Fibroblast of mammary gland (primary cell): ENCODE data around the gene EVI5.

ENCODE experiments used
- DNase-seq: peaks from one replicate; pipeline ENCODE4 v3.0.0-alpha.2; 2010; ENCODE audit warnings: low read depth
- H3K4me3 ChIP-seq: 2 replicates; pipeline ENCODE4 v1.5.1; 2011; ENCODE audit warnings: low read depth, mild to moderate bottlenecking, low read length, moderate library complexity; ENCODE audit not compliant: control insufficient read depth
- TF ChIP-seq, protein P1 (sequence below): conservative IDR thresholded peaks from 2 replicates; pipeline ENCODE4 v1.5.1; 2011; ENCODE audit warnings: low read depth, low read length, inconsistent platforms; ENCODE audit not compliant: control insufficient read depth, insufficient read depth

Gene EVI5

DNA sequence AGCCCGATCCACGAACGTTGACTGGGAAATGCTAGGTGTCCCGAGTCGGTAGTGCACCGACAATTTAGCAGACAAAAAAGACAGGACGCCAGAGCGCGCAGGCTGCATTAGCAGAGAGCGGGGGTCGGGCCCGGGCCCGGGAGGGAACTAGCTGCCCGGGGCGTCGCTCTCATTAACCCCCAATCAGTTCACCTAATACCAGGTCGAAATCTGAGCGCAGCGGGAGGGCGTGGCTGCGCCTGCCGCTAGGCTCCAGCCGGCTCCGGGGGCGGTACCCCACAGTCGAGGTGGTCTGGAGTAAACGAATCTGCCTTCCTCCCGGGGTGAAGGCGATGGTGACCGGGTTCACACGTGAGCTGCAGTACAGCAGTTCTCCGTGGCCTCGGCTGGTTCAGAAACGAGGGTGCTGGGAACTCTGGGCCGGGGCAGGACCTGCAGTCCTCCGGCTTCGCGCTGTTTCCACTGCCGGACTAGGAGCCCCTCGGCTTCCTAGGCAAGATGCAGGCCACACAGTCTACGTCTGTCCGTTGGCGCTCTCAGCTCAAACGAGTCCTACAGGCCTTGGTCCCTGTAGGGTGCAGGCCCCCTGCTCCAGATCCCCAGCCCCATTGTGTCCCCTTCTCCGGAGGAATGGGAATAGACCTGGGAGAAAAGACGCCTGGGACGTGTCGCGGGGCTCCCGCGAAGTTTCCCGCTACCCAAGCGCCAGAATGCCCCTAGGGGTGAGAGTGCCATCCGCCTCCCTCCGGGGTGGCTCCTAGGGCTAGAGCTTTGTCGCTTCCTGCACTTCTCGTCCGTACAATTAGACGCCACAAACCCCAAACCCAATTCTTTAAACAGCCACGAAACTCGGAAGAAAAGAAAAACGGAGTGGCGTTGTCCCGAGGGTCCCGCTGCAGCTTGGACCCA lies 300.2 kb downstream of the EVI5 start:
- H3K4me3 ChIP-seq, result peak overlapping the region; percentile 10
- TF ChIP-seq, protein P1, sequence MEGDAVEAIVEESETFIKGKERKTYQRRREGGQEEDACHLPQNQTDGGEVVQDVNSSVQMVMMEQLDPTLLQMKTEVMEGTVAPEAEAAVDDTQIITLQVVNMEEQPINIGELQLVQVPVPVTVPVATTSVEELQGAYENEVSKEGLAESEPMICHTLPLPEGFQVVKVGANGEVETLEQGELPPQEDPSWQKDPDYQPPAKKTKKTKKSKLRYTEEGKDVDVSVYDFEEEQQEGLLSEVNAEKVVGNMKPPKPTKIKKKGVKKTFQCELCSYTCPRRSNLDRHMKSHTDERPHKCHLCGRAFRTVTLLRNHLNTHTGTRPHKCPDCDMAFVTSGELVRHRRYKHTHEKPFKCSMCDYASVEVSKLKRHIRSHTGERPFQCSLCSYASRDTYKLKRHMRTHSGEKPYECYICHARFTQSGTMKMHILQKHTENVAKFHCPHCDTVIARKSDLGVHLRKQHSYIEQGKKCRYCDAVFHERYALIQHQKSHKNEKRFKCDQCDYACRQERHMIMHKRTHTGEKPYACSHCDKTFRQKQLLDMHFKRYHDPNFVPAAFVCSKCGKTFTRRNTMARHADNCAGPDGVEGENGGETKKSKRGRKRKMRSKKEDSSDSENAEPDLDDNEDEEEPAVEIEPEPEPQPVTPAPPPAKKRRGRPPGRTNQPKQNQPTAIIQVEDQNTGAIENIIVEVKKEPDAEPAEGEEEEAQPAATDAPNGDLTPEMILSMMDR, result no peak
- no peak for DNase-seq

DNA sequence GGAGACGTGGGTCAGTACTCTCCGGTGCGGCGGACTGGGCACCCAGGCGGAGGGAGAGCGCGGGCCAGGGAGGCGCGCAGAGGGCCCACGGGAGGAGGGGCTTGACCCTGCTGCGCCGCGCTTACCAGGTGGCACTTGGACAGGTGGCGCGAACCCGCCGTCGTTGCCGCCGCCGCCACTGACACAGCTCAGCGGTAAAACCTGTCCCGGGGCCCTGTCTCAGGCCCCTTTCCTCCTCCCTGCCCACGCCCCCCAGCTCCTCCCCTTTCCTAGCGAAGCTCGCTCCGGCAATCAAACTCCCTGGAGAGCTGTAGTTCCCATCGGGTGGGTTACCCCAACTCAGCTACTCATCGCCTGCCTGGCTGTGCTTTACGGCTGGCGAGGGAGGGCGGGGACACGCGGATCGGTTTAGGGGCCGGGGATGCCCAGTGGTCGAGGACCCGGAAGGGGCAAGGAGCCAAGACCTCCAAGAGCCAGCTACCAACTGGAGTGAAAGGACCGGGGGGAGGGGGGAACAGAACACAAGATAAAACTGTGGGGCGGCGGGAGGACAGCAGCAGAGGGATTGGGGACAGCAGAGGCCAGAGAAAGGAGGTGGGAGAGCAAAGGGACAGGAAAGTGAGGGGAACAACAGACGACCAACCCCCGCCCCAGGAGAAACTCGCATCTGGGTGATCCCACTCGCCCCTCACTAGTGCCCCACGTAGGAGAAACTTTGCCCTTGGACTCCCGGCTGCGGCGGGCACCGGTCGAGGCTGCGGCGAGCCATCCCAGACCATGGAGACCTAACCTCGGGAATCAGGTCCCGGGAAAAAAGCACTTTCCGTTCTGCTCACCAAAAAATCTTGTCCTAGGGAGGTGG lies 301.1 kb downstream of the EVI5 start:
- no peak overlapping the region for H3K4me3 ChIP-seq
- TF ChIP-seq, protein P1, result no peak
- no peak for DNase-seq

DNA sequence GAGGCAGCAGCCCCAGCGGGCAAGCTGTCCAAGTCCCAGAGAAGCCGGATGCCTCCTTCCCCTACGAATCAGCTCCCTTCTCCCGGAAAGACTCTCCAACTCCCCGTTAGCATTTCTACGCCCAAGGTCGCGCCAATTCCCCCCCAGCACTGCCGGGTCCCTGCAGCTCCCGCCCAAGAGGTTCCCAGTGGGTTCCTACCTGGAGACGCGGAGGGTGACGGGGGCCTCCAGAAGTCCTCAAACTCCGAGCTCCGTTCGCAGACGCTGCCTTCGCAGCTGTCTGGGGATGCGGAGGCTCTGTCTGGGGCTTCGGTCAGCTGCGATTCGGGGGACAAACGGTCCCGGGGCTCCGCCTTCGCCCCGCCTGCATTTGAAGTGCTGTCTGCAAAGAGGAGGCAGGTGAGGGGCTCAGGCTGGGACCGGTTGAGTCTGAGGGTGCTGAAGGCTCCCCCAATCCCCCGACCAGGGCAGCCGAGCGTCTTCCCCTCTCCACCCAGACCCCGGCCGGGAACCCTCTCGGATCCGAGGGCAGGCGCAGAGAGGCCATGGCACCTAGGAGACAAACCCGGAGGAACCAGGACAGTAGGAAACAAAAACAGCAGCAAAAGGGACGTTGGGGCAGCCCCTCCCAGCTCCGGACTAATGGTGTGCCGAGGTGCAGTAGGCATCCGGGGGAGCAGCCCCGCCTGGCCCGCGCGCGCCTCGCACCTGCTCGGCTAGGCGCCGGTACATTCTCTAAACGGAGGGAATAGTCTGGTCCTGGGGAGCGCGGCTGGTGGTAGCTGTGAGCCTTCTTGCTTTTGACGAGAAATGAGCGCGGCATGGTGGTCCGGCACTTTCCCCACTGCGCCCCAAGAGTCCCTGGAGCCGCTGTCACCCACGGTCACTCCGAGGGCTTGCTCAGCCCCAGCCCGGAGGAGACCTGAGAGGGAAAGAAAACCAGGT lies 302.0 kb downstream of the EVI5 start:
- TF ChIP-seq, protein P1, result no peak
- no peak for DNase-seq
- H3K4me3 ChIP-seq, result peak overlapping the region; percentile 9

DNA sequence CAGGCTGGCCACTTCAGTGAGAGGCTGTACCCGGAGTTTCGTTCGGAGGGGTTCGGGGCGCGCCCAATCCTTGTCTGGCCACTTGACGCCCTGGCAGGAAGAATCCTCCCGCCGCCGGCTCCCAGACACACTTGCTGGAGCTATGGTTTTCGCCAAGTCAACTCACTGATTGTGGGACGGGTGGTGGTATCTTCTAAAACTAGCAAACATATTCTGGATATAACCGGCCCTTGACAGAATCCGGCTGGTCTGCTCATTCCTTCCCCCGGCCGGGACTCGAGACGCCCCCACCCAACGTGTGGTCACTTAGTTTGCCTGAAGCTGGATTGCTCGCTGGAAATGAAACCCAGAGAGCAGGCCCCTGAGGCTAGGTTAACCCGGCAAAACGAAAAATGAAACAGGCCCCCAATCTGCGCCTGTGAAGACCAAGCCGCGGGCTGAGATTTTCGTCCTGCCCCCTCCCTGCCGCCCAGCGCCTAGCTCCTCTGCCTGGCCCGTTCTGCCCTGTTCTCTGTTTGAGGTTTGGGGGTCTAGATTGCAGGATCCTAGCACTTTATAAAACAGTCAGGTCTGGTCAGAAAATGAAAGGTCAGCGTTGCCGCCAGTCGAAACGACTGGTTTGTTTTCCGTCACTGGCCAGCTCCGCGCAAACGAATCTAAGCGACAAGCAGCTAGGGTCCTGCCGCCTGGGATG lies 302.8 kb downstream of the EVI5 start:
- no peak for DNase-seq
- TF ChIP-seq, protein P1, result no peak
- peak overlapping the region; percentile 9 for H3K4me3 ChIP-seq

DNA sequence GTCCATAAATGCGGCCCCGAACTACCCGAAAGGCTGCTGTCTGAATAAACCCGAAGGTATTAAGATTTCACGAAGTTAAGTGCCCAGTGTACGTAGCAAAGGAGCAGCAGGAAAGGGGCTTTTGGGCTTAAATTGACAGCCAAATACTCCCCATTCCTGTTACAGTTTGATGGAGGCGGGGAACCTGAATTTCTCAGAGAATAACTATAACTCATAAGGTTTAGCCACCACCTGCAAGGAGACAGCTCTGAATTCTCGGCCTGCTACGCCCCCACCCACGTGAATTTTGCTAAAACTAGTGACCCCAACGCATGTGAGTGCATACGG lies 303.3 kb downstream of the EVI5 start:
- no peak for DNase-seq
- TF ChIP-seq, protein P1, result no peak
- H3K4me3 ChIP-seq, result no peak overlapping the region
